HG02798 (cell line): Measurements from ENCODE around the gene ACTN2.
"Not testable (repeated sequence)": the region's sequence is repeated elsewhere in the genome, so short reads cannot be mapped to it uniquely, and the experiment has no call there.

Experiments
- ATAC-seq: cut with Tn5 transposase; IDR thresholded peaks from one replicate; pipeline ENCODE4 v1.9.1; 2021; ENCODE audit warnings: mild to moderate bottlenecking; ENCODE audit not compliant: unreplicated experiment, poor library complexity

Gene ACTN2

DNA sequence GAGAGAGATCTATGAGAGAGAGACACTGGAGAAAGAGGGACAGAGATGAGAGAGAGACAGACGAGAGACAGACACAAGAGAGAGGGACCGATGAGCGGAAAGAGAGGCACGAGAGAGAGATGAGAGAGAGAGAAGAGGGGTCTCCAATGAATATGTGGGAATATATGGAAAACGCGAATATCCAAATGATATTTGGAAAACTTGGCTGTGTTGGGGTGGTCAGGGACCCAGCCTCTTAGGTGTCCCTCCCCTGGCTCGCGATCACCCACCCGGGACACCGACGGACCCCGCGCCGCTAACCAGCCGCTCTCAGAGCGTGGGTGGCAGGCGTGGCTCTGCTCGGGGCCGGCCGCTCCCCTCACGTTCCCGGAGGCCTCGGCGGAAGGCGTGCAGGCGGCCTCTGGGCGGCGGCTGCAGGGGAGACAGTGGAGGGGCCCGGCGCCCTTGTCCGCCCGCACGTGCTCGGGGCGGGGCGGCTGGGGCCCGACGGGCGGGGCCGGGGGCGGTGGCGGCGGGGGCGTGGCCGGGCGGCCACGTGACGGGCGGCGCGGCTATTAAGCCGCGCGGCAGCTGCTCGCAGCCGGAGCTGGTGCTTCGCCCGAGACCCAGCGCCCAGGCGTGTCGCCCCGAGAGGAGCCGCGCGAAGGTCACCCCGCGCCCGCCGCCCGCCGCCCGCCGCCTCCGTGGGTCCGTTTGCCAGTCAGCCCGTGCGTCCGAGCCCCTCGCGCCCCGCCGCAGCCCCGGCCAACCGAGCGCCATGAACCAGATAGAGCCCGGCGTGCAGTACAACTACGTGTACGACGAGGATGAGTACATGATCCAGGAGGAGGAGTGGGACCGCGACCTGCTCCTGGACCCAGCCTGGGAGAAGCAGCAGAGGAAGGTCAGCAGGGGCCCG lies at the start of gene ACTN2:
Gene ACTN2 (plus strand): TSS at position 583 of the 898 bp plus-strand sequence. CDS start 175 bp downstream, at position 758.
- ATAC-seq, result peak; percentile 84

DNA sequence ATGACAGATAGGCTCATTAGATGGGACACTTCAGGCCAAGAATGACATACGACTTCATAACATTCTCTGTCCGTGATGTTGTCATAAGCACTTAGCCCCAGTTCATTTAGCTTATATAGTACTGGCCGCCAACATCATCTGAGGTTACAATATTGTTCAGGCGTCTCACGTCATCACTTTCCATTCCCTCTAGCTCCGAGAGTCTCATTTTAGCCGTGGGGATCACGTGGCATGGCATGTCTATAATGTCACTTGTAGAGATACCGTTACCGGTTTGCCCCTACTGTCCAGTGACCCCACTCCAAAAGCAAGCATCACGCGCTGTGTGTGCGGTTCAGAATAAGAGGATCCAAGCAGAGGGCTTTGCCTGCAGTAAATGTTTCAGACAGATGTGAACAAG lies 47.4 kb upstream of the ACTN2 start:
- ATAC-seq, result no peak

DNA sequence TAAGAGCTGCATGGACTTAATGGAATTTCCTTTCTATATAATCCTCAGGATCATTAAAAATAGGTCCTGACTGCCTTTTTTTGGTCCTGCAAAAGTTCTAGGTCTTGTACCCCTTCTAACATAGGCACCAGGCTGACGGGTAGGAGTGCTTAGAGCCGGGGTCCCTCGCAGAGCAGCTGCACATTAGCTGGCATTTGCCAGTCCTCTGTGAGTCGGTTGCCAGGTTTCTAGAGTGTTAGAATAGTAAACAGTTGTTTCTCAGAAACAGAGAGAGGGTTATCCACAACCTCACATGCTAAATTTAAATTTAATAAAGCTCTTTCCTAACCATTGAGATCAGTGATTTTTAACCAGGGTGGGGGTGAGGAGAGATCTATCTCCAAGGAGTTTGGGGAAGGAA lies 46.6 kb upstream of the ACTN2 start:
- no peak for ATAC-seq

DNA sequence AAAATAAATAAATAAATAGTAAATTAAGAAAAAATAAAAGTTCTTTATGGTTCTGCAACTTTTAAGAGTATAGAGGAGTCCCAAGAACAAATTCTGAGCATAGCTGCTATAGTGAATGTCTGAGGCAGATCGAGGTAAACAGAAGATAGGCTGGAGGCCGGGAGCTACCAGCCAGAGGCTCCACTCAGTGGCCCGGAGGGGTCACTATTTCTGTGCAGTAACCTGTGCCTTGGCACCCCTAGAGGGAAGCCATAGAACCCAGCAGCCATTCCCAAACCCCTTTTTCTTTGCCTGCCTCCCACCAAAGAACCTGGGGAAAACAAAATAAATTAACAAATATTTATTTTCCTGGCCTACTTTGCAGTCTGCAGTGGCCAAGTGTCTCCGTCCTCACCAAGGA lies 43.5 kb upstream of the ACTN2 start:
- no peak for ATAC-seq

DNA sequence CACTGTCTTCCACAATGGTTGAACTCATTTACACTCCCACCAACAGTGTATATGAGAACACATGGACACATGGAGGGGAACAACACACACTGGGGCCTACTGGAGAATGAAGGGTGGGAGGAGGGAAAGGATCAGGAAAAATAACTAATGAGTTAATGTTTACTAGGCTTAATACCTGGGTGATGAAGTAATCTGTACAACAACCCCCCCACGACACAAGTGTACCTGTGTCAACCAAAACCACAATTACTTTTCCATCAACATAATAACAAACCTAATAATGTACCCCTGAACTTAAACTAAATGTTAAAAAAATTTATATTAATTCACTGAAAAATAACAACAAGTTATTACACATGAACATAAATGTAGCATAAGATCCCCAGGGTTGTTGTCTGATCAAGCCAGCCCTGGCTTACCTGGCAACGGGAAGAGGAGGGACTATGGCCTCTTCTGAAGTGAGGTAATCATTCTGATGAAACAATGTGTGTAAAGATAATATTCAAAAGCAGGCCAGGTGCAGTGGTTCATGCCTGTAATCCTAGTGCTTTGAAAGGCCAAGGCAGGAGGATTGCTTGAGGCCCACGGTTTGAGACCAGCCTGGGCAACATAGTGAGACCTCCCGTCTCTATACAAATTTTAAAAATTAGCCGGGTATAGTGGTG lies 41.2 kb upstream of the ACTN2 start:
- no peak for ATAC-seq

DNA sequence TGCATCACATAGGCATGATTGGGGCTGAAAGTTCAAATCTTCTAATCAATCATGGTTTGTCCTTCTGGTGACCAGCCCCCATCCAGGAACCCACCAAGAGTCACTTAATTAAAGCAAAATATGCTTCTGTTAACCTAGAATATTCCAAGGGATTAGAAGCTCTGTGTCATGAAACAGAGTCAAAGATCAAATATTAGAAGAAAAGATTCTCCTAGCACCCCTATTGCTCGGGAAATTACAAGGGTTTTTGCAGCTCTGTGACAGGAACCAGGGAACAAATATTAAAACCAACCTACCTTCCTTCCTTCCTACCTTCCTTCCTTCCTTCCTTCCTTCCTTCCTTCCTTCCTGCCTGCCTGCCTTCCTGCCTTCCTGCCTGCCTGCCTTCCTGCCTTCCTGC lies 31.8 kb upstream of the ACTN2 start:
- ATAC-seq, result no peak

DNA sequence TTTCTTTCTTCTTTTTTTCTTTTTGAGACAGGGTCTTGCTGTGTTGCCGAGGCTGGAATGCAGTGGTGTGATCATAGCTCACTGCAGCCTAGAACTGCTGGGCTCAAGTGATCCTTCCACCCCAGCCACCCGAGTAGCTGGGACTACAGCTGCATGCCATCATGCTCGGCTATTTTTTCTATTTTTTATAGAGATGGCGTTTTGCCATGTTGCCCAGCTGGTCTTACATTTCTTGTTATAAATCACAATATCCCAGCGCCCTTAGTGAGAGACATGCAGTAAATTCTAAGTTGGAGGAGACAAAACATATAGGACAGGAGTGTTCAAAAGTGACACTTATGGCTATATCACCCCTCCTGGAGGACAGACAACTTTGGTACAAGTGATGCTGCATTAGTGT lies 31.3 kb upstream of the ACTN2 start:
- ATAC-seq, result no peak

DNA sequence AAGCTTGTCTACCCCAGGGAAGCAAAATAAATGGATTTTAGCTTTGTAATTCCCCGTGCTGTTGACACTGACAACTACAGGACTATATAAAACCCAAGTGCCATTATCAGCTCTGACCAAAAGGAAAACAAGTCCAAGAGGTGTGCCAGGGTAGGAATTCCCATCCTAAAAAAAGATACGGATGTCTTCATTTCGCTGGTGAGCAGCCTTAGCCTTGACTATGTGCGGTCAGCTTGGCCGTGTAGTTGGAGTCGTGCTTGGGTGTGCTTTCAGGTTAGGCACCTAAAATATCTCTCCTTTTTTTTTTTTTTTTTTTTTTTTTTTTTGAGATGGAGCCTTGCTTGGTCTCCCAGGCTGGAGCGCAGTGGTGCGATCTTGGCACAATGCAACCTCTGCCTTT lies 28.9 kb upstream of the ACTN2 start:
- ATAC-seq, result no peak

DNA sequence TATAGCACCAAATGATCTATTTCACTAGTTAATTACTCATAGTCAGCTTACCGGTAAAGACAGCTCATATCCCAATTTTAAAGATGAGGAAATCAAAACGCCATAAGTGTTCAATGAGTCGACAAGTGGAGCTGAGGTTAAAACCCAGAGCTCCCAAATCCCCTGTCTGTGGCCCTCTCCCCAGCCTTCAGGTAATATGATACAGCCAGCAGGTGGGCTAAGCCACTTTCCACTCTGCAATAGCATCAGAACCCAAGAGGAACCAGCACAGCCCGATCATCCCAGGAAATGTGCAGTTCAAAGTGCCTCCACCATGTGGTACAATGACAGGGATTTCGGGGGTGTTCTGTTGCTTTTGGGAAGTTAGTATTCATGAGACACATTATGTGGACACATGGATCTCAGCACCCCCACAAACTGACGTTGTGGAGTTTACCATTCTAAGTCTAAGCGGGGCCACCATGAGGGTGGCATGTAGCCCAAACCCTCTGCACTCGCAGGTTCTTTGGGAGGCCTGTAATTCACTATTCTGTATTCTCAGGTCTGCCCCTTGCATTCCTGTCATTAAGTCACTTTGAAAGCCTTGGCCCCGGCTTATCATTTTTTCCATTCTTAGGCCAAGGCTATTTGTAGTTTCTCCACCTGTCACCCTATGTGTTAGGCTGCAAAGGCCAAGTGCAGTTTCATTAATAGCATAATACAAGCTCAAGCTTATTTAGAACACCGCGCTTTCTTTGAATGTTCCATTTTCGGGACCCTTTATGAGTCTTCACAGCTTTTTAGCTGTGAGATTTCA lies 26.3 kb upstream of the ACTN2 start:
- no peak for ATAC-seq

DNA sequence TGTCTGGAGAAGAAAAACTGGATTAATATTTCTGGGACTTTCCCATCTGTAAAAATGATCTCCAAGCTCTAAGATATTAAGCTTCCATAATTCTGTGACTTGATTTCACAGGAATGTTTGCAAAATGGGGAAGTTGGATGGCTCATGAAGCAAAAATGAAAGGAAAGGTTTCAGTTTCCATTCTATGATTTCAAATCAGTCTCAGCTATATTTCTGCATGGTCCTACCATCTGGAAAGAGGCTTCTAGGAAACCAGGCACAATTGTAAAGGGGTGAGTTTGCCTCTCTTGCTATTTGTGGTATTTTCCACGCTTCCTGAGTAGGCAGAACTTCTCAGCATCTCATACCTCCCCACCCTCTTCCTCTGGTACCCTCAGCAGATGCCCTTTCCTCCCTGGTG lies 22.4 kb upstream of the ACTN2 start:
- no peak for ATAC-seq

DNA sequence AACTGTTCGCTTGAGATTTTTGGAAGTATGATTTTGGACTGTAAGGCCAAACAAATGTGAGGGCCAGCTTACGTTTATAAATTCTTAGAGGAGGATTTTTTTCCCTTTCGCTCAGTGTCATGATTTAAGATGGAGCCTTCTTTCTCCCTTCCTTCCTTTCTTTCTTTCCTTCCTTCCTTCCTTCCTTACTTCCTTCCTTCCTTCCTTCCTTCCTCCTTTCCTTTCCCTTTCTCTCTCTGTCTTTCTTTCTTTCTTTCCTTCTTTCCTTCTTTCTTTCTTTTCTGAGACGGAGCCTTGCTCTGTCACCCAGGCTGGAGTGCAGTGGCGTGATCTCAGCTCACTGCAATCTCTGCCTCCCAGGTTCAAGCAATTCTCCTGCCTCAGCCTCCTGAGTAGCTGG lies 17.4 kb upstream of the ACTN2 start:
- not testable (repeated sequence) for ATAC-seq

DNA sequence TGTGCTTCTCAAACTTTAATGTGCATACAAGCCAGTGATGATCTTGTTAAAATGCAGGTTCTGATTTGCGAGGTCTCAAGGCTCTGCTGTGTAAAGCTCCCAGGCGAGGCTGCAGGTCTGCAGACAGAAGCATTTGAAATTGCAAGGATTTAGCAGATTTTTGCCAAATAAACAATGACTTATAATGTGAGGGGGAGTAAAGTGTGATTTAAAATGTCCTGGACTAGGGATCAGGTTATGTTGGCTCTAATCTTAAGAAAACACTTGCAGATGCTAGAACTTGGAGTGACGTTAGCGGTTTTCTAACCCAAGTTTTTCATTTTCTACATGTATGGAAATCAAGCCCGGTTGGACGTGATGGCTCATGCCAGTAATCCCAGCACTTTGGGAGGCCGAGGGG lies 16.2 kb upstream of the ACTN2 start:
- no peak for ATAC-seq

DNA sequence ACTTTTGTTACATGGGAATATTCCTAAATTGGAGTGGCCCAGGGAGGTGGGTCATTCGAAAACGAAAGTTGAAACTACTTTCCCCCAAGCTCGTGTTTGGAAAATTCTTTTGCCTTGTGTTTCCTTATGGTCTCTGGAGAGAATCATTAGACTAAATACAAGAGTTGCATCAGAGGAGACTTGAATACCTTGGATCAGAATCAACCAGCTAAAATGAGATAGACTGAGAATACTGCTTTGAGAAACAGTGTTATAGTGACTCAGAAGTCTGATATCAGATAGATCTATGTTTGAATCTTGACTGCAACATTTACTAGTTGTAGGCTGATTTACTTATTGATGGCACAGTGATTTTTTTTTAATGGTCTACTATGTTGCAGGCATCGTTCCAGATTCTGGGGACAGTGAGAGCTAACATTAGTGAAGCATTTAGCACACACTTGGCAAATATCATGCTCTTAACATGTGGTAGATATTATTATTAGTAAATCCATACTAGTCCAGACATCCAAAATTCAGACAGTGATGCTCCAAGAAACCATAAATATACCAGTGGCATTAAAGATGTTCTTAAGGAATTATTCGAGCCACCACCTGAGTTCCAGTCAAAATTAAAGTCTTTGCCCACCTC lies 12.9 kb upstream of the ACTN2 start:
- no peak for ATAC-seq

DNA sequence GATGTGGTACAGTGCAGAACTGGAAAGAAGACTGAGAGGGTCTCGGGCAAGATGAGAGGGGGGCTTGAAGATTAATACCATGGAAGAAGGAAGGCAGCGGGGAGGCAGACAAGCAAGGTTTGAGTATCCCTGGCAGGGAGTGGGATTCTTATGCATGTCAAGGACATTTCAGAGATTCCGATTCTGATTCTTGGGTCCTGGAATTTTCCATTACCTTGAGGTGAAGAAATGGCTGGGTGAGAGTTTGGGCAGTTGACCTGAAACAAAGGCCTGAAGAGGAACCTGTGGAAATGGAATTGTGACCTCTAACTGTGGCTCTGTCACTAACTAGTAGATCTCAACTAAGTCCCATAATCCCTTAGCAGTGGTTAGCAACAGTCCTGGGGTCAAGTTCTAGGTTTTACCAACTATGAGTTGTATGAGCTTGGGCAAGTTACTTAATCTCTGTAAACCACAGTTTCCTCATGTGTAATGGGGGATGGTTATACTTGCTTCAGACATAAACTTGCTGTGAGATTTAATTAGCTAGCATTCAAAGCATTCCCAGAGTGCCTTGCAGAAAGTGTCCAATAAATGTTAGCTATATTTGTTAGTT lies 8.6 kb upstream of the ACTN2 start:
- no peak for ATAC-seq

DNA sequence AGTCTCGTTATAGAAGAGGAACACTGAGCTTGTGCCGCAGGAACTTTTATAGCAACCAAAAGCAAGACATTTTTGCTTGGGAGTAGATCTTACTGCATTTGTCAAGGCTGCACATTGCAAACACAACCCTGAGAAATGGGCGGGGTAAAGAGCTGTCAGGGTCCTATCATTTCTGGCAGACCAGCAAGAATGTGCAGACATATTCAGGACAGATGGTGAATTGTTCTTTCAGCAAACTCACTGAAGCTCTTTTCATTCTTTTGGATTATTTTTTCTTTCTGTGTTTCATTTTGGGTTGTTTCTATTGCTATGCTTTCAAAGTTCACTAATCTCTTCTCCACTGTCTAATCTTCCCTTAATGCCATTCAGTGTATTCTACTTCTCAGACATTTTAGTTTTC lies 5.1 kb upstream of the ACTN2 start:
- no peak for ATAC-seq

DNA sequence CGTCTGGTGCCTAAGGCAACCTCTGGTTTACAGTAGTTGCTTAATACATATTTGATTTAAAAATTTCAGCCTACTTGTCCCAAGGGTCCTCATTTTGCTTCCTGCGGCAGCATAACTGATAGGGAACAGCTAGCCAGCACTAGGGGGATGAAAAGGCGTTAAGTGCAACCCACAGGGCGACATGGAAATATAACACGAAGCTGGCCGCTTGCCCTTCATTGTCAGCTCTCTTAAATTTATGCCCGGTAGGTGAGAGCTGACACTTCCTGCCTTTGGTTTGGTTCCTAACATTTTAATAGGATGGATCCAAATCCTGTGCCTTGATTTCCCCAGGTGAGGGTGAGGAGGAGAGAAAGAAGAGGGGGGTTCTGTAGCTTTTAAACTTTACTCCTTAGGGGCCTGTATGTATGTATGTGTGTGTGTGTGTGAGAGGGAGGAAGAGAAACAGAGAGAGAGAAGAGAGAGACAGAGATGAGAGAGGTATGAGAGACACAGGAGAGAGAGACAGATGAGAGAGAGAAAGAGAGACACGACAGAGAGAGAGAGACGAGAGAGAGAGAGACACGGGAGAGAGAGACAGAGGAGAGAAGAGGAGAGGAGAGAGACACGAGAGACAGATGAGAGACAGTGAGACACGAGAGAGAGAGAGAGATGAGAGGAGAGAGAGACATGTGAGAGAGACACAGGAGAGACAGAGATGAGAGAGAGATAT lies 938 bp upstream of the ACTN2 start:
- no peak for ATAC-seq

DNA sequence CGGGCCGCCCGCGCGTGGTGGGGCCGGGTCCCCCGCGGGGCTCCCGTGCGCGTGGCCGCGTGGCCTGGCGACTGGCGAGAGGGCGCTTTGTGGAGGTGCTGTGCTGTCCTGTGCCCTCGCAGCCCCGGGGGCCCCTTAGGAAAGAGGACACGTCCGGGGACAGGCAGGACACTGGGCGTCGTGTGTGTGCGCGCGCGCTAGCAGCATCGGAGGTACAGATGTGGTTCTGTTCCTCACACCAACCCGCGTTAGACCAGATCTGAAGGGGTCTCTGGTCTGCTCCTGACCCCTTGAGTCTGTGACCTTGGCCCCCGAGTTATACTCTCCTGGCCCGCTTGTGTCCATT lies 489 bp downstream of the ACTN2 start:
- ATAC-seq, result no peak

DNA sequence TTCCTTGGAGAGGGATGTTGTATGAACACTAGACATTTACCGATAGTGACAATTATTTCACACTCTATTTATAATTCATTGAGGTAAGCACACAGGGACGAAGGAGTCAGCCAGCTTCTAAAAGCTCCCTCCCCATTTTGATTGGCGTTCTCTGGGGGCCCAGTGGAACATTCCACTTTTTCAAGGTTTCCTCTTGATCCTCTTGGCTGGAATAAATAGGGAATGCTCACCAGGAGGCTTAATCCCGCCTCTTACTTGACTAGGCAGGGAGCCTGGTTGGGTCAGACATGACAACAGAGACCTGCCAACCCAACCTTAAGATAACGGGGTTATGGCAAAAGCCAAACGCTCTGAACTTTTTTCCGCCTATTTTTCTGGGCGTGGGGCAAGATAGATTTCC lies 974 bp downstream of the ACTN2 start:
- ATAC-seq, result no peak

DNA sequence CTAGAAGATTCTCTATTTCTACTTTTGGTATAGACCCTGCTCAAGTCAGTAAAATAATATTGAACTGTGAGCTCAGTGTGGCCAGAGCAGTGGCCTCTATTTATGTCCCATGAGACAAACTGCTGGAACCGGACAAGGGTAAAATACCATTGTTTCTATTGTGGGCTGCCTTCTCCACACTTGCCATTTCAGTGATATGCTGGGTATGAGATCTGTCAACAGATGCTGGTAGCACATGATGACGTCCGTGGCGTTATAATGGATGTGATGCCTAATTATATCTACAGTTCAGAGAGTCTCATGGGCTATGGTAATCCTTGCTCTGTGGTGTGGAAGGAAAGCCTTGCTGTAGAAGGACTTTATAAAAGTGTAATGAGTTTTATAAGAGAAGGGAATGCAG lies 2.4 kb downstream of the ACTN2 start:
- ATAC-seq, result no peak
